Testis (tissue), 2 donors: ENCODE data around the gene PARP9.

Experiments used
- CTCF ChIP-seq, 3 experiments: fragments of 450-650 bp in 2 of 3; fragments of 200-600 bp in 1 of 3; sonication (generic) in 1 of 3; IDR thresholded peaks; one replicate each; pipeline ENCODE4 v1.5.1; 2016 to 2019; ENCODE audit warnings: antibody characterized with exemption in 3 of 3, mild to moderate bottlenecking in 2 of 3, moderate library complexity in 1 of 3
- POLR2A ChIP-seq: fragments of 450-650 bp; IDR thresholded peaks from one replicate; pipeline ENCODE4 v1.6.1; 2017; ENCODE audit warnings: antibody characterized with exemption, mild to moderate bottlenecking, moderate library complexity

GRCh38 chr3:122530164-122530563, 33.9 kb downstream of the PARP9 start:
- TF ChIP-seq CTCF (IDR thresholded peaks at IDR 0.05) (no peak), POLR2A (no peak)
